GM23338 (cell line): Measurements from ENCODE around the gene CCDC186.

ENCODE experiments used
- CTCF ChIP-seq, 2 experiments: fragments of 200-600 bp in 1 of 2; sonication (generic) in 1 of 2; conservative IDR thresholded peaks; 2 replicates each; pipeline versions ENCODE4 v1.5.1 to v1.6.1; 2016 to 2017; ENCODE audit warnings: antibody characterized with exemption in 2 of 2, low read depth in 2 of 2, mild to moderate bottlenecking in 2 of 2, moderate library complexity in 1 of 2
- EZH2 ChIP-seq: fragments of 200-600 bp; sonication (generic); IDR thresholded peaks from one replicate; pipeline ENCODE4 v1.8.0; 2017; ENCODE audit warnings: antibody characterized with exemption, mild to moderate bottlenecking, low read depth; ENCODE audit not compliant: unreplicated experiment
- JUNB ChIP-seq: IDR thresholded peaks from one replicate; pipeline ENCODE4 v1.6.1; 2016; ENCODE audit warnings: antibody characterized with exemption; ENCODE audit not compliant: unreplicated experiment
- POLR2AphosphoS5 ChIP-seq: IDR thresholded peaks from 2 replicates; pipeline ENCODE4 v1.6.1; 2016; ENCODE audit warnings: antibody characterized with exemption, low read depth
- REST ChIP-seq: IDR thresholded peaks from one replicate; pipeline ENCODE4 v1.6.1; 2018; ENCODE audit warnings: antibody characterized with exemption; ENCODE audit not compliant: unreplicated experiment

- TF ChIP-seq EZH2 (no peak), CTCF (conservative IDR thresholded peaks at IDR 0.05; ENCODE audit: low read depth in 2 of 2) (no peak), POLR2AphosphoS5 (no peak), REST (no peak), JUNB (no peak)
These were observed 32.0 kb downstream of the CCDC186 start for GRCh38 chr10:114142018-114142417.
